ENCODE data around the gene ASCL4. TPM values are rescaled to one million over a fixed set of nuclear protein-coding genes. Genes with fewer than 3 reads are reported as not detected.

The ASCL4 gene
- total RNA-seq, 1 donor from 2014 or later, result not detected

- intact Hi-C loops (cut with DNase I), result no loop called here
- DNase-seq (ENCODE audit: low spot score), result no peak
Observed at GRCh38 chr12:107822356-107822755, 47.9 kb downstream of the ASCL4 start.

Other genes starting within 250 kb of the ASCL4 start
- 13.5 TPM for gene PWP1, start 88.9 kb upstream of the ASCL4 start, total RNA-seq
- 13.2 TPM for gene PRDM4, start 13.6 kb upstream of the ASCL4 start, total RNA-seq

Measured in cardiac septum (tissue), 1 donor.